ENCODE measurements around the gene GNL1. TPM values are rescaled to one million over a fixed set of nuclear protein-coding genes. Genes with fewer than 3 reads are reported as not detected.

Gene GNL1
- polyA plus RNA-seq, 1 donor (not counting 4 experiments of a cell fraction or from before 2014, with no cell fraction given): 39.5 TPM

DNA sequence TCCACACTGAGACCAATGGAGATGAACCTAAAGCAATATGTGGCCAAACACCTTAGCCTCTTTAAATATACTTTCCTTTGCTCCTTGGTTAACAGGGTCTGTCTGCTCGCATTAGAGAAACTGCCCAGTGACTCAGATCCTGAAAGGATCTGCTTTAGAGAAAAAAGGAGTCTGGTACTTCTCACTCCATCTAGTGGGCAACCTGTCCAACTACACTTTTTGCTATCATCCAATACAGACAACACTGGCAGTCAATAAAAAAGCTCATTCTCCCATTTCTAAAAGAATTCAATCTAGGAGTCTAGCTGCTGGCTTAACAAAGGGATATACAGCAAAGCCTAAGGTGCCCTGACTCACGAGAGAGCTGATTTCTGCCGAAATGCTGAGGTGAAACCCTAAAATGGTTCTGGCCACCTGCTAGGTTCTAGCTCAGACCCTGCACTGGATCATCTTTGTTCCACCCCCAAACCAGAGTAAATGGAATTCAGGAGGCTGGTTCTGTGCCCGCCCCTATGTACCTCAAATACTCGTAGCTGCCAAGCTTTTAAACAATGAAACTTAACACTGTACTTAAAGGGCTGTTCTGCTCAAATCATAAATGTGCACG is 11.5 kb downstream of the GNL1 start:
- H3K79me2 ChIP-seq (ENCODE audit: control insufficient read depth, insufficient read depth, low read length): no peaks in the 10 kb centered on the region
- no peak overlapping the region for H3K4me2 ChIP-seq (ENCODE audit: control insufficient read depth, extremely low read depth, insufficient read depth, low read depth, low read length)
- TF ChIP-seq CTCF (optimal IDR thresholded peaks at IDR 0.05 in 1 of 3, IDR thresholded peaks at IDR 0.05 in 1 of 3, conservative IDR thresholded peaks at IDR 0.05 in 1 of 3; ENCODE audit: extremely low read depth in 1 of 3, insufficient read depth in 2 of 3, low read length in 3 of 3) (peak; percentile 40 to 75 (median 66)), EZH2 (IDR thresholded peaks at IDR 0.05; ENCODE audit: low read length) (no peak)
- no peaks in the 10 kb centered on the region for H4K20me1 ChIP-seq (ENCODE audit: control insufficient read depth, extremely low read depth, insufficient read depth, low read length)
- H3K9me3 ChIP-seq (ENCODE audit: control insufficient read depth, low read depth, low read length): no peaks in the 10 kb centered on the region
- no peak overlapping the region for H3K4me3 ChIP-seq (ENCODE audit: control insufficient read depth in 2 of 3, extremely low read depth in 1 of 3, insufficient read depth in 2 of 3, low read depth in 1 of 3, low read length in 3 of 3)
- H3K36me3 ChIP-seq (ENCODE audit: control insufficient read depth in 2 of 2, extremely low read depth in 1 of 2, insufficient read depth in 2 of 2, low read length in 2 of 2): peaks cover 24 to 33% of the 10 kb centered on the region in 2 experiments
- FAIRE-seq (peak; percentile 77), DNase-seq (ENCODE audit: low read depth, low spot score) (no peak)
- H3K9ac ChIP-seq (ENCODE audit: control insufficient read depth, extremely low read depth, insufficient read depth, low read length): no peak overlapping the region
- no peaks in the 10 kb centered on the region for H3K9me1 ChIP-seq (ENCODE audit: control insufficient read depth, extremely low read depth, insufficient read depth, low read length)
- H3K27me3 ChIP-seq (ENCODE audit: control insufficient read depth, extremely low read depth, insufficient read depth, low read length): no peaks in the 10 kb centered on the region
- H2AFZ ChIP-seq (ENCODE audit: control insufficient read depth, low read length): no peak overlapping the region
- dilution Hi-C loops (cut with MboI; ENCODE audit: extremely low pct_ligation_motif_present, low sequenced_read_pairs): loop anchor here (10.0 kb wide), 1 partner anchor 190 kb away; no protein-coding TSS in a partner anchor
- H3K4me1 ChIP-seq (ENCODE audit: control insufficient read depth, extremely low read depth, insufficient read depth, low read length): peaks cover 6% of the 10 kb centered on the region
- H3K27ac ChIP-seq (ENCODE audit: control insufficient read depth, insufficient read depth, low read length): no peak overlapping the region

DNA sequence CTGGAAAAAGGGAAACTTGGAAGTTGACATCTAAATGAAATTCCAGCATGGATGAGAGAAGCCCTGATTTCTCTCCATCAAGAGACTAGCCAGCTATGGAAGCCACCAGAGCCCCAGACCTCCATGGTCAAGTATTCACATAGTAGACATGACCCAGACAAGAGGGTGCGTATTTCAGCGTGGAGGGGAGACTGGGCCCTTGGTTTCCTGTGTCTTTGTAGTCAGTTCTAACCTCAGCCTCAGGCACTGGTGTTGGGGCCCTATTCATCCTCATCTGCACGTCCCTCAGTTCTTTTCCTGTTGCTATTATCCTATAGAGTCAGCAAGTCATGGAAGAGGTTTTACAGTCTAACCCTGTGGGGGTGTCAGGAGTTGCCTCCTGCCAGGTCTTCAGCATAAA is 12.5 kb downstream of the GNL1 start:
- TF ChIP-seq CTCF (optimal IDR thresholded peaks at IDR 0.05 in 1 of 3, IDR thresholded peaks at IDR 0.05 in 1 of 3, conservative IDR thresholded peaks at IDR 0.05 in 1 of 3; ENCODE audit: extremely low read depth in 1 of 3, insufficient read depth in 2 of 3, low read length in 3 of 3) (no peak), EZH2 (IDR thresholded peaks at IDR 0.05; ENCODE audit: low read length) (no peak)
- no peak overlapping the region for H3K4me2 ChIP-seq (ENCODE audit: control insufficient read depth, extremely low read depth, insufficient read depth, low read depth, low read length)
- no peak overlapping the region for H3K4me3 ChIP-seq (ENCODE audit: control insufficient read depth in 2 of 3, extremely low read depth in 1 of 3, insufficient read depth in 2 of 3, low read depth in 1 of 3, low read length in 3 of 3)
- dilution Hi-C loops (cut with MboI; ENCODE audit: extremely low pct_ligation_motif_present, low sequenced_read_pairs): loop anchor here (10.0 kb wide), 1 partner anchor 191 kb away; no protein-coding TSS in a partner anchor
- no peaks in the 10 kb centered on the region for H3K9me1 ChIP-seq (ENCODE audit: control insufficient read depth, extremely low read depth, insufficient read depth, low read length)
- no peak overlapping the region for H3K9ac ChIP-seq (ENCODE audit: control insufficient read depth, extremely low read depth, insufficient read depth, low read length)
- peaks cover 6% of the 10 kb centered on the region for H3K4me1 ChIP-seq (ENCODE audit: control insufficient read depth, extremely low read depth, insufficient read depth, low read length)
- no peaks in the 10 kb centered on the region for H3K27me3 ChIP-seq (ENCODE audit: control insufficient read depth, extremely low read depth, insufficient read depth, low read length)
- H3K79me2 ChIP-seq (ENCODE audit: control insufficient read depth, insufficient read depth, low read length): no peaks in the 10 kb centered on the region
- DNase-seq (ENCODE audit: low read depth, low spot score): no peak
- H3K9me3 ChIP-seq (ENCODE audit: control insufficient read depth, low read depth, low read length): no peaks in the 10 kb centered on the region
- H3K27ac ChIP-seq (ENCODE audit: control insufficient read depth, insufficient read depth, low read length): no peak overlapping the region
- H2AFZ ChIP-seq (ENCODE audit: control insufficient read depth, low read length): no peak overlapping the region
- H3K36me3 ChIP-seq (ENCODE audit: control insufficient read depth in 2 of 2, extremely low read depth in 1 of 2, insufficient read depth in 2 of 2, low read length in 2 of 2): peaks cover 22 to 27% of the 10 kb centered on the region in 2 experiments
- FAIRE-seq: no peak
- H4K20me1 ChIP-seq (ENCODE audit: control insufficient read depth, extremely low read depth, insufficient read depth, low read length): no peaks in the 10 kb centered on the region
